Central memory CD4-positive, alpha-beta T cell (primary cell): Measurements from ENCODE around the gene OAS3.
A peak's percentile ranks its signal among the peaks of the same experiment; 100 is the strongest.
"Not testable (repeated sequence)": the region's sequence is repeated elsewhere in the genome, so short reads cannot be mapped to it uniquely, and the experiment has no call there.

Experiments
- DNase-seq: peaks from one replicate; pipeline ENCODE4 v3.0.0; 2022
- total RNA-seq, 3 experiments: gene quantifications; one replicate each; lab custom pipeline; 2026; lab: John Stamatoyannopoulos, UW

OAS3 gene, protein sequence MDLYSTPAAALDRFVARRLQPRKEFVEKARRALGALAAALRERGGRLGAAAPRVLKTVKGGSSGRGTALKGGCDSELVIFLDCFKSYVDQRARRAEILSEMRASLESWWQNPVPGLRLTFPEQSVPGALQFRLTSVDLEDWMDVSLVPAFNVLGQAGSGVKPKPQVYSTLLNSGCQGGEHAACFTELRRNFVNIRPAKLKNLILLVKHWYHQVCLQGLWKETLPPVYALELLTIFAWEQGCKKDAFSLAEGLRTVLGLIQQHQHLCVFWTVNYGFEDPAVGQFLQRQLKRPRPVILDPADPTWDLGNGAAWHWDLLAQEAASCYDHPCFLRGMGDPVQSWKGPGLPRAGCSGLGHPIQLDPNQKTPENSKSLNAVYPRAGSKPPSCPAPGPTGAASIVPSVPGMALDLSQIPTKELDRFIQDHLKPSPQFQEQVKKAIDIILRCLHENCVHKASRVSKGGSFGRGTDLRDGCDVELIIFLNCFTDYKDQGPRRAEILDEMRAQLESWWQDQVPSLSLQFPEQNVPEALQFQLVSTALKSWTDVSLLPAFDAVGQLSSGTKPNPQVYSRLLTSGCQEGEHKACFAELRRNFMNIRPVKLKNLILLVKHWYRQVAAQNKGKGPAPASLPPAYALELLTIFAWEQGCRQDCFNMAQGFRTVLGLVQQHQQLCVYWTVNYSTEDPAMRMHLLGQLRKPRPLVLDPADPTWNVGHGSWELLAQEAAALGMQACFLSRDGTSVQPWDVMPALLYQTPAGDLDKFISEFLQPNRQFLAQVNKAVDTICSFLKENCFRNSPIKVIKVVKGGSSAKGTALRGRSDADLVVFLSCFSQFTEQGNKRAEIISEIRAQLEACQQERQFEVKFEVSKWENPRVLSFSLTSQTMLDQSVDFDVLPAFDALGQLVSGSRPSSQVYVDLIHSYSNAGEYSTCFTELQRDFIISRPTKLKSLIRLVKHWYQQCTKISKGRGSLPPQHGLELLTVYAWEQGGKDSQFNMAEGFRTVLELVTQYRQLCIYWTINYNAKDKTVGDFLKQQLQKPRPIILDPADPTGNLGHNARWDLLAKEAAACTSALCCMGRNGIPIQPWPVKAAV
- total RNA-seq = 21.1 to 58.3 (median 45.4) reads per million in 3 experiments

DNA sequence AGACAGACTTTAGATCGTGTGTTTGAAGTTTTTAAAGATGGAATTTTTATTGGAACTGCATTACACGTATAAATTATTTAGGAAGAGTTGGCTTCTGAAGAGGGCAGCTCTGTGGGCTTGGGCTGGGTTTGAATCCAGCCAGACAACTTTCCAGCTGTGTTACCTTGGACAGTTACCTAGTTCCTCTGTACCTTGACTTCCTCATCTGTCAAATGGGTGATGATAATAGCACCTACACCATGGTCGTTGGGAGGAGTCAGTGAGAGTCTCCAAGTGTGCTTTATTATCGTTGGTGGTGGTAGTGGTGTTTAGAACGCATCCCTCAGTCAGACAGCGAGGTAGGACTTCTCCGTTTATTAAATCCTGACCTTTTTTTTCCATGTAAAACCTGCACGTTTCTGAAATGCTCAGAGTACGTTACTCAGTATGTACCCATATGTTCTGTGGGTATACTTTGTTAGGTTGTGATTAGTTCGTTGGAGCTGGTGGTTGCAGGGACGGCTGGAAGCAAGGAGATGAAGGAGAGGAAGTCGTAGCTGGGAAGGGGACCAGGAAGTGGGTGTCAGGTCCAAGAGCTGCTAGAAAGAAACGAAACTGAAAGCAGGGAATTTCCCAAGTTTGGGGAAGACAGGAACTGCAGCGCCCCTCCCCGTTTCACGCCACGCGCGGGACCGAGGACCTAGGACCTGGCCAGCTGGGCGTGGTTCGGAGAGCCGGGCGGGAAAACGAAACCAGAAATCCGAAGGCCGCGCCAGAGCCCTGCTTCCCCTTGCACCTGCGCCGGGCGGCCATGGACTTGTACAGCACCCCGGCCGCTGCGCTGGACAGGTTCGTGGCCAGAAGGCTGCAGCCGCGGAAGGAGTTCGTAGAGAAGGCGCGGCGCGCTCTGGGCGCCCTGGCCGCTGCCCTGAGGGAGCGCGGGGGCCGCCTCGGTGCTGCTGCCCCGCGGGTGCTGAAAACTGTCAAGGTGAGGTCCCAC is at the start of gene OAS3:
Gene OAS3 (plus strand): TSS at position 734 of the 979 bp plus-strand sequence. CDS start 57 bp downstream, at position 791.
- DNase-seq = peak; percentile 67

DNA sequence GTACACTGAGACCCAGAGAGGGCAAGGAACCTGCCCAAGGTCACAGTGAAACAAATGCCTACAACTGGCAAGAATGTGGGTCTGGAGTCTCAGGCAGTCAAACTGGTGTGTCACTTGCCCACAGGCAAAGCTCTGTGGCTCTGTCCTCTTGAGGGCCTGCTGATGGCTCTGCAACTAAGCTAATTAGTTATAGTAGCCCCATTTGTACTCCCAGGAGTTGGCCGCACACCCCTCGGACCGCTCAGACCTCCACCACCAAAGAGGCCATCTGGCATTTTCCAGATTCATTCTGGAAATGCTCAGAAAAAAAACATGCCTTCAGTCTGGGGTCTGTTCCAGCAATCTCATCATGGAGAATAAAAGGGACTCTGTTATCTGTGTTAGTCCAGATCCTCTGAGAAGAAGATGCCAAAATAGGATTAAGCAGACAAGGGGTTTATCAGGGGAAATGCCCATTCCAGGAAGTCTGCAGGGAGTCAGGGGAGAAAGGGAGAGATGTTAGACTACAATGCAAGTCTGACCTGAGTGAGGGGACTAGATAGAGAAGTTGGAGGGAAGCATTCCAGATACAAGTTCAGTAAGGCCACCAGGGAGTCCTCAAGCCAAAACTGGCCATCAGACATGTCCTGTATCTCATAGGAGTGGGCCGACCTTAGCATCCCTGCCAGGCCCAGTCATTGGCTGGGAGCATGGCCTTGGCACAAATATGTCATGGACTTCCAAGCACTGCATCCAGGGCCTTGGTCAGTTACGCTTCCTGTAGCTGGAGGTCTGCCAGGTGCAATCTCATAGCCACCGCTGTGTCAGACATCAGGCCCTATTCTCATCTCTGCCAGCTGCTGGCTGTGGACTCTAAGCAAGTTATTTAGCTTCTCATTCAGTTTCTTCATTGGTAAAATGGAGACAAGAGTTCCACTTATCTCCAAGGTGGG is 46.9 kb upstream of the OAS3 start:
- no peak for DNase-seq

DNA sequence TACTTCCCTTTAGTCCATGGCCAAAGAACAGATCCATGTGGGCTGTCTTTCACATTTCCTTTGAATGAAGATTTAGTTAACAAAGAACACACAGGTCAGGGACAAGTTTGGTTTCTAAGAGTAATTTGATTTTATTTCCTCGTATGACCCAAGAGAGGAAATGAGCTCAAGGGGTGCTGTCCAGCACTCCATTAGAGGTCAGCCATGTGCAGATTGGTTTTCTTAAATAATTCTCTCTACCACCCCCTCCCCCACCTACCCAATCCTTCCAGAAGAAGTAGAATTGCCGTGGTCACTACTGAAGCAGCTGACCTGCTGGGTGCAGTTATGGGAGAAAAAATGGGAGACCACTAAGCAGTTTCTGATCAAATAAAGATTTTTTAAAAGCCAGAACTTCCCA is 45.4 kb upstream of the OAS3 start:
- no peak for DNase-seq

DNA sequence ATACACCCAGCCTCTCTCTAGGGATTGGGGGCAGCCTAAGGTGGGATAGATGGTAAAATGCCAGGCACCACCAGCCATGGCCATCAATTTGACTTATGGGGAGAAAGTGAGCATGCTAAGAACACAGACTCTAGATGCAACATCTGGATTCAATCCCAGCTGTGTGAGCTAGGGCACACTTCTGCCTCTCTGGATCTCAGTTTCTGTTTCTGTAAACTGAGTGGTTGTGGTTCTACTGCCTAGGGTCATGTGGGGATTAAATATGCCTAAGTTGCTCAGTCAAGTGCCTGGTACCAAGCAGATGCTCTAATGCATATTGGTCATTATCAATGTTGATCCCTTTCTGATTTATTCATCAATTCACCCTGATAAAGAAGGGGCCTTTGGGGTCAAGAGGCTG is 44.1 kb upstream of the OAS3 start:
- no peak for DNase-seq

DNA sequence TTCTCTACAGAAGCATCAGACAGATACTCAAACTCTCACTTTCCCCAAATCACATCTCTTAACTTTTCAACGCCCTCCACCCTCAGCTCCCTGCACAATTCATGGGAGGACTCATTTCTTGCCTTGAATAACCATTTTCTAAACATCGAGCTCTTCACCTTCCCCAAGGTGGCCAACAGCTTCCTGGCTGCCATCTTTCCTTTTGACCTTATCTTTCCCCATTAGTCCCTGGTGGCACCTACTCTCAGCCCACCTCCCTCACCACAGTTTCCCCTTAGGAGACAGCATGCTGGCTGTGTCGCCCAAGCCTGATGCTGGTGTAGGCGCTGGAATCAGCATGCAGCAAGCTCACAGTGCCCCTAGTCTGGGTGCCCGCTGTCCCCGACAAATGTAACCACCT is 39.9 kb upstream of the OAS3 start:
- DNase-seq = no peak

DNA sequence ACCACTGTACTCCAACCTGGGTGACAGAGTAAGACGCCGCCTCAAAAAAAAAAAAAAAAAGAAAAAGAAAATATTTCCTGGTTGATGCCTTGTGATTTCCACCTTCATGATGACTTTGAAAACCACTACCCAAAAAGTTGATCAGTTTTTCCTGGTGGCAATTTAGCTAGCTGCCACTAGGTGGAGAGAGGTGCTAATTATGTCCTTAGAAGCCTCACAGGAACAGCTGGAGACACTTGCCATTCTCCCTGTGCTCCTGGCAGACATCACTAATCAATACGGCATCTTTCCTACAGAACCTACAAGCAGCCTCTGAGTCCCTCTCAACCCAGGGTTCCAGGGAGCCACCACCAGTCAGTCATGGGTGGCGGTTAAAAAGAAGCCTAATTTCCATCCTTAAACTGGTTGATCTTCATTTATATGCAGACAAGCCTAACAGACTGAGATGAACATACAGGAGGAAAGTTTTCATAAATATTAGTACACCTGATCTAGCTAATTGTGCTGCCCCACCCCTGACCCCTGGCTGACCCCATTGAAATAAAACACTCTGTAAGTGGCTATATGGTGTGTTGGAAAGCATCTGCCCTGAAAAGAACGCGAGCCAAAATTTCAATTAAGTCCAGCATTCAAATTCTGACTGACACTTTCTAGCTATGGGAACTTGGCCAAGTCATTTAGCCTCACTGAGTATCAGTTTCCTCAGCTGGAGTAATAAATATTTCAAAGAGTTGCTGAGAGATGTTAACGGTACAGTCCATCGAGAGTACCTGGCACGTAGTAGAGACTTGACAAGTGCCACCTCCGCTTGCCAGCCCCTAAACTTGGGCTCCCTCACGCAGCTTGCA is 37.8 kb upstream of the OAS3 start:
- peak; percentile 40 for DNase-seq

DNA sequence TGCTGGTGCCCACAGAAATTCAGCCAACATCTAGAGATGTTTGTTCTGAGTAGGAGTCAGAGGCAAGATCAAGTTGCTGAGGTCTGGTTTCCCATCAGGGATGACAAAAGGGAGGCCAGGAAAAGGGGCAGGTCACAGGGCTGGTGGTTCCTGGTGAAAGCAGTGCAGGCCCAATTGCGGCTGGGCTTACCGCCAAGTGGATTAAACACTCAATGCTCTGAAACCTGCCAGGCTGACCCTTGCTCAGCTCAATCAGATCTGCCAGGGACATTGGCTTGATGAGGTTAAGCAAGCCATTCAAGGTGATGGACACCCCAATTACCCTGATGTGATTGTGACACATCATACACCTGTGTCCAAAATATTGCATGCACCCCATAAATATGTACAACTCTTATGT is 37.0 kb upstream of the OAS3 start:
- no peak for DNase-seq

DNA sequence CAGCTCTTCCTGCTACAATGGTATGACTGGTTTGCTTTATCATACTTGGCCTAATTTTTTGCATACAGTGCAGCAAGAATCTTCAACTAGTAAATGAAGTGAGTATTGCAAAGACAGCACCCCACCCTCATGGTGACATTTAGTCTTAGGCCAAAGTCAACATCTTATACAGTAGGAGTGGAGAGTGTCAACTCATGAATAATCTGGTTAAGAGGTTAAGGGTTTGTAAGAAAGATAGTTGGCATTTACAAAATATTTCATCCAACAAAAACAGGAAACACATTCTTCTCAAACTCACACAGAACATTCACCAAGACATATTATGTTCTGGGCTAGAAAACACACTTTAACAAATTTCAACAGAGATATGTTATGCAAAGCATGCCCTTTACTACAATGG is 33.7 kb upstream of the OAS3 start:
- no peak for DNase-seq

DNA sequence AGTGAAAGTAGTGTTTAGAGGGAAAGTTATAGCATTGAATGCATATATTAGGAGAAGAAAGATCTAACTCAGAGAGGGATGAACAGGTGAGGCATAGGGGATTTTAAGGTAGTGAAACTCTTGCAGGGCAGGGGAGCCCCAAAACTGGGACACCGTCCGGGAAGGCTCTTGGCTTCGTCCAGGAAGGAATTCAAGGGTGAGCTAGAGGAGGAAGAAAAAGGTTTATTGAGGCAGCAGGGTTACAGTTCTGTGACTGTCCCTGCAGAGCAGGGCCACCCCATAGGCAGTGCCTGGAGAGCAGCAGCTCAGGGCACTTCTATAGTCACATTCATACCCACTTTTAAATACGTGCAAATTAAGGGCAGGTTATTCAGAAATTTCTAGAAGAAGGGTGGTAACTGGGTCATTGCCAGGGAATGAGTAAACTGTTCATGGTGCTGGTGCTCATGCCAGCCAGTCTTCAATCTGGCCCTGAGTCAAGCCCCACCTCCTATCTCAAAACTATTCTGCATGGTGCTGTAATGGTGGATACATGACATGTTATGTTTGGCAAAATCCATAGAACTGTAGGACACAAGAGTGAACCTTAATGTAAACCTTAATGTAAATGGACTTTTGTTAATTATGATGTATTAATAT is 32.7 kb upstream of the OAS3 start:
- no peak for DNase-seq

DNA sequence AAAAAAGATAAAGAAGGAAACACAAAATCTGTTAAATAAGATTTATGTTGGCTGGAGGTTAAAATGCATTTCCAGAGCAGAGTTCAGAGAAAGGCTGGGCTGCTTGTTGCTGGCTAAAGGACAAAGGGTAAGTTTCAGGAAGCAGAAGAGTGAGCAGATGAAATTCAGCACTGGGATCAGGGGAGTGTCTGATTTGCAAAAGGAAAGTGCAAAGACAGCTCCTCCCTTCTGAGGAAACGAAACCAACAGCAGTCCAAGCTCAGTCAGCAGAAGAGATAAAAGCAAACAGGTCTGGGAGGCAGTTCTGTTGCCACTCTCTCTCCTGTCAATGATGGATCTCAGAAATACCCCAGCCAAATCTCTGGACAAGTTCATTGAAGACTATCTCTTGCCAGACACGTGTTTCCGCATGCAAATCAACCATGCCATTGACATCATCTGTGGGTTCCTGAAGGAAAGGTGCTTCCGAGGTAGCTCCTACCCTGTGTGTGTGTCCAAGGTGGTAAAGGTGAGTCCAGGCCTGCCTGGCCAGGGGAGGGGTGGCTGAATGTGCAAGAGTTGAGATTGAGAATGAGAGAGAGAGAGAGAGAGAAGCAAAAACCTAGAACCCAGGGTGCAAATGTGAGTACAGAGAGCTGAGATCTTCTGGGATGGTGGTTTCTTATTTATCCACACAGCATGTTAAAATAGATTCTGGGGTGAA is 31.4 kb upstream of the OAS3 start, which contains the start of gene OAS1:
Gene OAS1 (plus strand): TSS at position 251 of the 703 bp plus-strand sequence. CDS start 78 bp downstream, at position 329.
- peak; percentile 45 for DNase-seq

DNA sequence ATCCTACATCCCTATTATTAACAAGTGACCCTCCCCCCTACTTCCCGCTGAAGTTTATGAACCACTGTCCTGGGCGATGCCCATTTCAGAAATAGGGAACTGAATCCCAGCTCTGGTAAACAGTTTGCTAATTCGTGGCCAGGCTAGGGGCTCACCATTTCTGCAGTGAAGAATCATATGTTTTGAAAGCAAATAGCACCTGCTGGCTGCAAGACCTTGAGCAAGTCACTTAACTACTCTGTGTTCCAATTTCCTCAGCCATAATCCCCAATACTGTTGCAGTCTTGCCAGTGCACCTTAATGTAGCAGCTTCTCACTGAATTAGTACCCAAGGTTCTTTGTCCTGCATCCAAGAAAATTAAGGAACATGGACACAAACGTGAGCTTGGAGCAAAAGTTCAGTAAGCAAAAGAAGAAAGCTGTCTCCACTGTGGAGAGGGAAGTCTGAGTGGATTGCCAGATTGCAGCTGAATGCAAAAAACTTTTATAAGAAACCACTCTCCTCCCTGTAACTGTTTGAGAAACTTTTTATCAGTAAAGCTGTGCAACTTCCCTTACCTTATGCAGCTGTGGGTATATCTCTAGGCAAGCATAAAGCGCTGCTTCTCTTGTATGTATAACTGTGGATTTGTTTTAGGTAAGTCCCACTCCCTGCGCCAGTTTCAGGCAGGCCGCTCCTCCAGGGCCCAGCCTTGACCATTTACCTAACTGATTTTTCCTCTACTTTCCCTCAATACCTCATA is 30.7 kb upstream of the OAS3 start:
- DNase-seq = no peak

DNA sequence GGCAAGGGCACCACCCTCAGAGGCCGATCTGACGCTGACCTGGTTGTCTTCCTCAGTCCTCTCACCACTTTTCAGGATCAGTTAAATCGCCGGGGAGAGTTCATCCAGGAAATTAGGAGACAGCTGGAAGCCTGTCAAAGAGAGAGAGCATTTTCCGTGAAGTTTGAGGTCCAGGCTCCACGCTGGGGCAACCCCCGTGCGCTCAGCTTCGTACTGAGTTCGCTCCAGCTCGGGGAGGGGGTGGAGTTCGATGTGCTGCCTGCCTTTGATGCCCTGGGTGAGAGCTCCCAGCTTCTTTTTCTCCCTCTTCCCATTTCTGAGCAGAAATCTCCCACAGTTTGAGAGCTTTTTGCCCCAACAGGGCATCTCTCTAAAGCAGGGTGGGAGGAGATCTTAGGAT is 29.7 kb upstream of the OAS3 start:
- DNase-seq = peak; percentile 7

DNA sequence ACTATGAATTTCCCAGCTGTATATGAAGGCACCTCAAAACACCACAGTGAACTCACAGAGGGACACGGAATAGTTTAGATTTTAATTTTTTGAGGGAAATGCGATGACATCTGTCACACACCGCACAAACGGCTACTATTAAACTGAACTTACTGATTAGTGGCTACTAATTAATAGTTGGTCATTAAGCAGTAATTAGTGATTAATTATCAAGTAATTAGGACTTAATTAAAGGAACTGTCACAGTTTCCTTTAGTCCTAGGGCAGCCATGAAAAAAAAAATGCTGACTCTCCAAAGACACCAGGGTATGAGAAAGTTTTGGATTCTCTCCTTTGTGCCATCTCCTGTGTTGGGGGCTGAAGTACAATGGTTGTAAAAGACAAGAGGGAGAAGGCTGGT is 28.6 kb upstream of the OAS3 start:
- no peak for DNase-seq

DNA sequence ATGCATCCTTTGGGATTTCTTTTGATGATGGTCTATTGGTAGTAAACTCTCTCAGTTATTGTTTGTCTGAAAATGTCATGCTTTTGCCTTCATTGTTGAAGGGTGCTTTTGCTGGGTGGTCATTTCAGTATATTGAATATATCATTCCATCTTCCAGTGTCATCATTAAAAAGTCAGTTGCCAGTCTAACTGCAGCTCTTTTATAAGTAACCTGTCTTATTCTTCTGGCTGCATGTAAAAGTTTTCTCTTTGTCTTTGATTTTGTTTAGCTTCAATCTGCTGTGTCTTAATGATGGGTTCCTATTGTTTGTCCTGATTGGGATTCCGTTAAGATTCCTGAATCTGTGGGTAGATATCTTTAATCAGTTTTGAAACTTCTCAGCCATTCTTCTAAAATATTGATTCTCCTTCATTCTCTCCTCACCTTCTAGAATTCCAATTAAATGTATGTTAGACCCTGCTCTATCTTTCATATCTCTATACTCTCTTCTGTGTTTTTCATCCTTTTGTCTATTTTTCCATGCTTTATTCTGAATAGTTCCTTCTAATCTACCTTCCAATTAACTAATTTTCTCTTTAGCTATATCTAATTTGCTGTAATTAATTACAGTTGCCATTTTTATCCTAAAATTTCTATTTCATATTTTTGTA is 25.1 kb upstream of the OAS3 start:
- no peak for DNase-seq

DNA sequence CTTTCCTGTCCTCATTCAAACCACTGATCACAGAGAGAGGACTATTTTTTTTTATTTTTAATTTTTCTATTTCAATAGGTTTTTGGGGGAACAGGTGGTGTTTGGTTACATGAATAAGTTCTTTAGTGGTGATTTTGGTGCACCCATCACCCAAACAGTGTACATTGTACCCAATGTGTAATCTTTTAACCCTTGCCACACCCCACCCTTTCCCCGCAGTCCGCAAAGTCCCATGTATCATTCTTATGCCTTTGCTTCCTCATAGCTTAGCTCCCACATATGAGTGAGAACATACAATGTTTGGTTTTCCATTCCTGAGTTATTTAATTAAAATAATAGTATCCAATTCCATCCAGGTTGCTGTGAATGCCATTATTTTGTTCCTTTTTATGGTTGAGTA is 24.4 kb upstream of the OAS3 start:
- DNase-seq = not testable (repeated sequence)

DNA sequence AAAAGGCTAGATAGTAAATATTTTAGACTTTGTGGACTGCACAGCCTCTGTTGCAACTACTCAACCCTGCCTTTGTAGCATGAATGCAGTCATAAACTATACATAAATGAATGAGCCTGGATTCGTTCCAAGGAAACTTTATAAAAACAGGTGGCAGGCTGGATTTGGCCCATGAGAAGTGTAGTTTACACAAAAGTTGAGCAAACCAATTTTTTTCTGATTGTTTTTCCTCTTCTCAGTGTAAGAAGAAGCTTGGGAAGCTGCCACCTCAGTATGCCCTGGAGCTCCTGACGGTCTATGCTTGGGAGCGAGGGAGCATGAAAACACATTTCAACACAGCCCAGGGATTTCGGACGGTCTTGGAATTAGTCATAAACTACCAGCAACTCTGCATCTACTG is 22.0 kb upstream of the OAS3 start:
- DNase-seq = no peak

DNA sequence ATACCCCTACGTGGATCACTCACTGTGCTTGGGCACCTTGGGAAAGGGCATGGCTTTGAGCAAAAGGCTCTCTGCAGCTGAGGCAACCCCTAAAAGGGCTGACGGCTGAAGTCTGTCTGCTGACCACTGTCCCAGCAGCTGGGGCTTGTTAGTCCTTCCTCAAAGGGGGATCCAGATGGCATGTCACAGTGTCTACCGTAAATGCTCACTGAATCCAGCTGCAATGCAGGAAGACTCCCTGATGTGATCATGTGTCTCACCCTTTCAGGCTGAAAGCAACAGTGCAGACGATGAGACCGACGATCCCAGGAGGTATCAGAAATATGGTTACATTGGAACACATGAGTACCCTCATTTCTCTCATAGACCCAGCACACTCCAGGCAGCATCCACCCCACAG is 19.2 kb upstream of the OAS3 start:
- DNase-seq = no peak
